CD14-positive monocyte (primary cell): ENCODE data around the gene FAM131B. TPM values are rescaled to one million over a fixed set of nuclear protein-coding genes. Genes with fewer than 3 reads are reported as not detected.

ENCODE experiments used
- DNase-seq, 3 donors: peaks; one replicate each; pipeline ENCODE4 v3.0.0-alpha.2; 2011 to 2022
- H2AFZ ChIP-seq: 2 replicates; pipeline ENCODE4 v1.6.0; 2012; ENCODE audit warnings: mild to moderate bottlenecking, low read depth, low read length, inconsistent platforms; ENCODE audit not compliant: insufficient read depth, poor library complexity, severe bottlenecking
- H3K27ac ChIP-seq, 2 donors: 1 replicate in 1 of 2; 2 replicates in 1 of 2; pipeline ENCODE4 v1.5.1; 2012 to 2013; ENCODE audit warnings: low read length in 2 of 2, control low read depth in 1 of 2, inconsistent platforms in 1 of 2, low read depth in 1 of 2, mild to moderate bottlenecking in 1 of 2
- H3K27me3 ChIP-seq, 2 donors: one replicate each; pipeline versions ENCODE4 v1.6.0 to v1.6.1; 2011 to 2013; ENCODE audit warnings: low read length in 2 of 2; ENCODE audit not compliant: control insufficient read depth in 2 of 2, insufficient read depth in 2 of 2
- H3K36me3 ChIP-seq, 2 donors: replicated peaks in 1 of 2; 1 replicate in 1 of 2; 2 replicates in 1 of 2; pipeline versions ENCODE4 v1.5.1 to v1.6.1; 2012 to 2013; ENCODE audit warnings: low read length in 2 of 2, control low read depth in 1 of 2, inconsistent platforms in 1 of 2, mild to moderate bottlenecking in 1 of 2; ENCODE audit not compliant: insufficient read depth in 2 of 2, control insufficient read depth in 1 of 2
- H3K4me1 ChIP-seq, 2 donors: 1 replicate in 1 of 2; 2 replicates in 1 of 2; pipeline versions ENCODE4 v1.5.1 to v1.6.1; 2012 to 2013; ENCODE audit warnings: low read length in 2 of 2, control low read depth in 1 of 2, inconsistent platforms in 1 of 2, mild to moderate bottlenecking in 1 of 2, moderate library complexity in 1 of 2; ENCODE audit not compliant: insufficient read depth in 2 of 2, control insufficient read depth in 1 of 2
- H3K4me2 ChIP-seq: replicated peaks from 2 replicates; pipeline ENCODE3; 2012; ENCODE audit warnings: low read length, moderate library complexity, mild to moderate bottlenecking; ENCODE audit not compliant: poor library complexity, severe bottlenecking; ENCODE audit errors: extremely low read depth
- H3K4me3 ChIP-seq, 3 experiments: fragments of 200-600 bp in 1 of 3; sonication (generic) in 1 of 3; replicated peaks in 1 of 3; 1 replicate in 2 of 3; 2 replicates in 1 of 3; pipeline ENCODE4 v1.5.1; 2011 to 2013; ENCODE audit warnings: low read length in 3 of 3, mild to moderate bottlenecking in 3 of 3, control low read depth in 2 of 3, low read depth in 2 of 3, inconsistent platforms in 1 of 3, moderate library complexity in 1 of 3
- H3K79me2 ChIP-seq: 2 replicates; pipeline ENCODE4 v1.6.0; 2012; ENCODE audit warnings: mild to moderate bottlenecking, control low read depth, inconsistent platforms, low read length, moderate library complexity; ENCODE audit not compliant: insufficient read depth
- H3K9ac ChIP-seq: 2 replicates; pipeline ENCODE4 v1.6.0; 2017; ENCODE audit warnings: low read length, mild to moderate bottlenecking; ENCODE audit not compliant: insufficient read depth, poor library complexity, severe bottlenecking
- H3K9me3 ChIP-seq, 2 donors: replicated peaks in 1 of 2; 1 replicate in 1 of 2; 2 replicates in 1 of 2; pipeline versions ENCODE4 v1.5.1 to v1.6.1; 2012 to 2013; ENCODE audit warnings: low read length in 2 of 2, control low read depth in 1 of 2; ENCODE audit not compliant: control insufficient read depth in 1 of 2, insufficient read depth in 1 of 2
- H4K20me1 ChIP-seq: 2 replicates; pipeline ENCODE4 v1.6.0; 2012; ENCODE audit warnings: mild to moderate bottlenecking, low read length, control low read depth, moderate library complexity; ENCODE audit not compliant: insufficient read depth
- H3K27ac Mint-ChIP-seq, 7 donors: one replicate each; pipeline ENCODE4 v1.8.0; 2020; ENCODE audit warnings: mild to moderate bottlenecking in 7 of 7, mixed read lengths in 7 of 7, moderate library complexity in 6 of 7, inconsistent platforms in 2 of 7
- H3K27me3 Mint-ChIP-seq, 3 donors: one replicate each; pipeline ENCODE4 v1.8.0; 2021 to 2022; ENCODE audit warnings: low read depth in 3 of 3, mild to moderate bottlenecking in 3 of 3, mixed read lengths in 3 of 3, moderate library complexity in 3 of 3, inconsistent platforms in 1 of 3
- H3K36me3 Mint-ChIP-seq, 2 donors: one replicate each; pipeline ENCODE4 v1.8.0; 2020; ENCODE audit warnings: mixed read lengths in 2 of 2, inconsistent platforms in 1 of 2, mild to moderate bottlenecking in 1 of 2
- H3K4me1 Mint-ChIP-seq: one replicate; pipeline ENCODE4 v1.8.0; 2020; ENCODE audit warnings: mild to moderate bottlenecking, mixed read lengths
- H3K4me3 Mint-ChIP-seq, 2 donors: one replicate each; pipeline ENCODE4 v1.8.0; 2020; ENCODE audit warnings: mild to moderate bottlenecking in 2 of 2, mixed read lengths in 2 of 2, moderate library complexity in 1 of 2
- H3K9me3 Mint-ChIP-seq, 7 donors: one replicate each; pipeline ENCODE4 v1.8.0; 2020 to 2022; ENCODE audit warnings: mixed read lengths in 7 of 7, mild to moderate bottlenecking in 6 of 7, moderate library complexity in 6 of 7, inconsistent platforms in 2 of 7
- CTCF ChIP-seq: fragments of 200-600 bp; IDR thresholded peaks from one replicate; pipeline ENCODE4 v1.8.0; 2022; ENCODE audit warnings: antibody characterized with exemption, mild to moderate bottlenecking
- WGBS: methylation state at CpG from one replicate; pipeline ENCODE4 v1.1.5; 2013; ENCODE audit warnings: missing lambda C conversion rate; ENCODE audit not compliant: insufficient coverage; 5-methylcytosine and 5-hydroxymethylcytosine counted together
- intact Hi-C, 2 donors: fragments of 100-400 bp; cut with micrococcal nuclease; formaldehyde crosslinking; loops; one replicate each; pipeline versions ENCODE4 v1.15.0 to v1.15.1; 2023
- polyA plus RNA-seq, 3 donors: library from polyadenylated mRNA; depleted of rRNA in 1 of 3; unstranded in 2 of 3; stranded (reverse) in 1 of 3; fragments of 300-500 nt in 2 of 3; fragments of >200 nt in 1 of 3; fragmentation: Illumina TruSeq in 2 of 3; gene quantifications; 1 replicate in 2 of 3; 2 replicates in 1 of 3; pipeline ENCODE4 v1.2.3, GENCODE V29; 2012 to 2021

Gene FAM131B
- polyA plus RNA-seq, 3 donors, result 0.69 to 0.72 TPM; not detected in 1

GRCh38 chr7:143388491-143389101 is 26.1 kb upstream of the FAM131B start:
- Mint-ChIP-seq H3K27ac (peak overlapping the region in 5 of 7 donors; percentile 31 to 87 (median 35)), H3K27me3 (no peaks in the 10 kb centered on the region), H3K4me3 (no peak overlapping the region), H3K4me1 (peaks cover 48% of the 10 kb centered on the region), H3K9me3 (no peaks in the 10 kb centered on the region), H3K36me3 (peaks cover 0 to 48% of the 10 kb centered on the region in 2 donors)
- DNase-seq, result no peak
- intact Hi-C loops, result no loop called here
- H3K4me3 ChIP-seq, result no peak overlapping the region
- TF ChIP-seq CTCF, result no peak
- H3K4me2 ChIP-seq, result no peak overlapping the region
- H3K27ac ChIP-seq, result peak overlapping the region; percentile 39 to 99
- 96% methylated on average over 28 of the region's 28 CpGs for WGBS
- H2AFZ ChIP-seq, result no peak overlapping the region
- H3K27me3 ChIP-seq, result no peaks in the 10 kb centered on the region
- no peak overlapping the region for H3K9ac ChIP-seq
- peaks cover 56 to 92% of the 10 kb centered on the region in 2 donors for H3K4me1 ChIP-seq
- H4K20me1 ChIP-seq, result peaks cover 100% of the 10 kb centered on the region
- peaks cover 71% of the 10 kb centered on the region for H3K79me2 ChIP-seq
- H3K9me3 ChIP-seq, result no peaks in the 10 kb centered on the region
- peaks cover 60 to 76% of the 10 kb centered on the region in 2 donors for H3K36me3 ChIP-seq

- H4K20me1 ChIP-seq, result peaks cover 100% of the 10 kb centered on the region
- Mint-ChIP-seq H3K36me3 (peaks cover 0 to 52% of the 10 kb centered on the region in 2 donors), H3K4me3 (no peak overlapping the region), H3K4me1 (peaks cover 42% of the 10 kb centered on the region), H3K27me3 (no peaks in the 10 kb centered on the region), H3K9me3 (no peaks in the 10 kb centered on the region), H3K27ac (peak overlapping the region in 5 of 7 donors; percentile 4 to 84 (median 34))
- H3K4me1 ChIP-seq, result peaks cover 59 to 94% of the 10 kb centered on the region in 2 donors
- no peak for DNase-seq
- H3K27me3 ChIP-seq, result no peaks in the 10 kb centered on the region
- peaks cover 60 to 79% of the 10 kb centered on the region in 2 donors for H3K36me3 ChIP-seq
- no peak overlapping the region for H2AFZ ChIP-seq
- TF ChIP-seq CTCF, result no peak
- peak overlapping the region; percentile 39 to 99 for H3K27ac ChIP-seq
- H3K4me2 ChIP-seq, result no peak overlapping the region
- H3K79me2 ChIP-seq, result peaks cover 76% of the 10 kb centered on the region
- no peak overlapping the region for H3K9ac ChIP-seq
- WGBS, result 91% methylated on average over 9 of the region's 10 CpGs
- H3K4me3 ChIP-seq, result no peak overlapping the region
- H3K9me3 ChIP-seq, result no peaks in the 10 kb centered on the region
- intact Hi-C loops, result no loop called here
These were observed 25.5 kb upstream of the FAM131B start for GRCh38 chr7:143388051-143388450.
